GM23338 (cell line): ENCODE data around the gene ATP6V0C. TPM values are rescaled to one million over a fixed set of nuclear protein-coding genes. Genes with fewer than 3 reads are reported as not detected.

ENCODE experiments used
- ATAC-seq: fragments of 200-7000 bp; cut with Tn5 transposase; 3 replicates; pipeline ENCODE4 v1.9.1; 2020
- DNase-seq: peaks from one replicate; pipeline ENCODE4 v3.0.0-alpha.2; 2015; ENCODE audit warnings: low spot score
- H2AFZ ChIP-seq: fragments of 200-600 bp; sonication (generic); 2 replicates; pipeline ENCODE4 v1.8.0; 2016; ENCODE audit warnings: antibody characterized with exemption, mild to moderate bottlenecking, moderate library complexity
- H3F3A ChIP-seq: fragments of 200-600 bp; sonication (generic); replicated peaks from 2 replicates; pipeline ENCODE4 v1.8.0; 2017; ENCODE audit warnings: antibody characterized with exemption, mixed run types, low read depth
- H3K27ac ChIP-seq: fragments of 200-600 bp; sonication (generic); 2 replicates; pipeline ENCODE4 v1.6.1; 2016; ENCODE audit warnings: low read depth
- H3K27me3 ChIP-seq: fragments of 200-600 bp; sonication (generic); 2 replicates; pipeline ENCODE4 v1.8.0; 2016; ENCODE audit warnings: mild to moderate bottlenecking, mixed run types, moderate library complexity; ENCODE audit not compliant: insufficient read depth
- H3K36me3 ChIP-seq: fragments of 200-600 bp; sonication (generic); 2 replicates; pipeline ENCODE4 v1.8.0; 2016; ENCODE audit warnings: mild to moderate bottlenecking; ENCODE audit not compliant: insufficient read depth
- H3K4me1 ChIP-seq: fragments of 200-600 bp; sonication (generic); 2 replicates; pipeline ENCODE4 v1.8.0; 2016; ENCODE audit warnings: mild to moderate bottlenecking, moderate library complexity; ENCODE audit not compliant: insufficient read depth
- H3K4me2 ChIP-seq: fragments of 200-600 bp; sonication (generic); 2 replicates; pipeline ENCODE4 v1.7.1; 2017; ENCODE audit warnings: mixed run types
- H3K4me3 ChIP-seq: fragments of 200-600 bp; sonication (generic); 2 replicates; pipeline ENCODE4 v1.6.1; 2016; ENCODE audit warnings: mixed run types
- H3K79me2 ChIP-seq: fragments of 200-600 bp; sonication (generic); replicated peaks from 2 replicates; pipeline ENCODE4 v1.8.0; 2017; ENCODE audit warnings: mild to moderate bottlenecking; ENCODE audit not compliant: insufficient read depth
- H3K9me2 ChIP-seq: fragments of 200-600 bp; sonication (generic); 2 replicates; pipeline ENCODE4 v1.8.0; 2017; ENCODE audit not compliant: insufficient read depth
- H4K20me1 ChIP-seq: fragments of 200-600 bp; sonication (generic); replicated peaks from 2 replicates; pipeline ENCODE4 v1.8.0; 2017; ENCODE audit warnings: mild to moderate bottlenecking; ENCODE audit not compliant: insufficient read depth
- H3K27ac Mint-ChIP-seq: 2 replicates; pipeline ENCODE4 v1.8.0; 2020; ENCODE audit warnings: inconsistent platforms, mild to moderate bottlenecking, moderate library complexity, mixed read lengths
- H3K27me3 Mint-ChIP-seq: 3 replicates; pipeline ENCODE4 v1.8.0; 2022; ENCODE audit warnings: low read depth, mild to moderate bottlenecking, moderate library complexity, mixed read lengths, inconsistent platforms; ENCODE audit not compliant: insufficient read depth, poor library complexity
- H3K36me3 Mint-ChIP-seq: 3 replicates; pipeline ENCODE4 v1.8.0; 2021; ENCODE audit warnings: low read depth, mild to moderate bottlenecking, inconsistent platforms, moderate library complexity, mixed read lengths
- H3K4me1 Mint-ChIP-seq: 3 replicates; pipeline ENCODE4 v1.8.0; 2020; ENCODE audit warnings: mild to moderate bottlenecking, inconsistent platforms, mixed read lengths
- H3K4me3 Mint-ChIP-seq: 3 replicates; pipeline ENCODE4 v1.8.0; 2021; ENCODE audit warnings: moderate library complexity, mild to moderate bottlenecking, inconsistent platforms, mixed read lengths
- H3K9me3 Mint-ChIP-seq: 3 replicates; pipeline ENCODE4 v1.8.0; 2020; ENCODE audit warnings: moderate library complexity, mild to moderate bottlenecking, inconsistent platforms, mixed read lengths
- CREB1 ChIP-seq: fragments of 250-450 bp; sonication (Bioruptor Pico); IDR thresholded peaks from 2 replicates; pipeline ENCODE4 v1.5.0; 2020; ENCODE audit warnings: low read depth, mild to moderate bottlenecking, moderate library complexity
- CTCF ChIP-seq, 2 experiments: fragments of 200-600 bp in 1 of 2; sonication (generic) in 1 of 2; conservative IDR thresholded peaks; 2 replicates each; pipeline versions ENCODE4 v1.5.1 to v1.6.1; 2016 to 2017; ENCODE audit warnings: antibody characterized with exemption in 2 of 2, low read depth in 2 of 2, mild to moderate bottlenecking in 2 of 2, moderate library complexity in 1 of 2
- EZH2 ChIP-seq: fragments of 200-600 bp; sonication (generic); IDR thresholded peaks from one replicate; pipeline ENCODE4 v1.8.0; 2017; ENCODE audit warnings: antibody characterized with exemption, mild to moderate bottlenecking, low read depth; ENCODE audit not compliant: unreplicated experiment
- EZH2phosphoT487 ChIP-seq: fragments of 200-600 bp; sonication (generic); IDR thresholded peaks from one replicate; pipeline ENCODE4 v1.8.1; 2018; ENCODE audit warnings: antibody characterized with exemption; ENCODE audit not compliant: unreplicated experiment
- NANOG ChIP-seq: IDR thresholded peaks from 2 replicates; pipeline ENCODE4 v1.6.1; 2016; ENCODE audit warnings: antibody characterized with exemption, borderline replicate concordance
- POLR2AphosphoS5 ChIP-seq: IDR thresholded peaks from 2 replicates; pipeline ENCODE4 v1.6.1; 2016; ENCODE audit warnings: antibody characterized with exemption, low read depth
- polyA plus RNA-seq: library from polyadenylated mRNA; unstranded; fragments of >200 nt; fragmentation: Nextera tagmentation; extraction: Ambion mirVana; gene quantifications from 2 replicates; pipeline ENCODE4 v1.2.1, GENCODE V29; 2016
- total RNA-seq: library from RNA; depleted of rRNA; stranded (reverse); fragments of >200 nt; shearing (Covaris generic); gene quantifications from 2 replicates; pipeline ENCODE4 v1.2.3, GENCODE V29; 2014
- TF ChIP-seq, protein P1 (sequence below): fragments of 250-450 bp; sonication (Bioruptor Pico); IDR thresholded peaks from 2 replicates; pipeline ENCODE4 v1.5.0; 2020; ENCODE audit warnings: mild to moderate bottlenecking, moderate library complexity

The ATP6V0C gene
- total and polyA plus RNA-seq, 2 experiments from 2014 or later, result 98.2 to 162 TPM

- Histone ChIP-seq H3K27me3 (no peaks in the 10 kb centered on the region), H2AFZ (peak overlapping the region; percentile 92), H3K4me1 (peaks cover 7% of the 10 kb centered on the region; the same call in 1 of the 2 replicates), H3F3A (peaks cover 4% of the 10 kb centered on the region; the same call in 1 of the 2 replicates), H3K4me3 (peak overlapping the region; percentile 69), H3K79me2 (no peaks in the 10 kb centered on the region), H3K9me2 (no peaks in the 10 kb centered on the region), H3K4me2 (peak overlapping the region; percentile 88), H4K20me1 (no peaks in the 10 kb centered on the region; the same call in 1 of the 2 replicates), H3K27ac (peak overlapping the region; percentile 59; the same call in 1 of the 2 replicates), H3K36me3 (no peaks in the 10 kb centered on the region)
- DNase-seq (peak; percentile 91), ATAC-seq (peak; percentile 95)
- peaks cover 8% of the 10 kb centered on the region; the same call in 2 of the 3 replicates for H3K36me3 Mint-ChIP-seq
- TF ChIP-seq NANOG (no peak), EZH2phosphoT487 (no peak), POLR2AphosphoS5 (0 out of 2 replicates have a peak, but pooled peaks have one; percentile 23), CREB1 (CRISPR knock-in tag) (no peak), EZH2 (no peak), CTCF (conservative IDR thresholded peaks at IDR 0.05; ENCODE audit: low read depth in 2 of 2) (peak; percentile 95)
- TF ChIP-seq, protein P1, sequence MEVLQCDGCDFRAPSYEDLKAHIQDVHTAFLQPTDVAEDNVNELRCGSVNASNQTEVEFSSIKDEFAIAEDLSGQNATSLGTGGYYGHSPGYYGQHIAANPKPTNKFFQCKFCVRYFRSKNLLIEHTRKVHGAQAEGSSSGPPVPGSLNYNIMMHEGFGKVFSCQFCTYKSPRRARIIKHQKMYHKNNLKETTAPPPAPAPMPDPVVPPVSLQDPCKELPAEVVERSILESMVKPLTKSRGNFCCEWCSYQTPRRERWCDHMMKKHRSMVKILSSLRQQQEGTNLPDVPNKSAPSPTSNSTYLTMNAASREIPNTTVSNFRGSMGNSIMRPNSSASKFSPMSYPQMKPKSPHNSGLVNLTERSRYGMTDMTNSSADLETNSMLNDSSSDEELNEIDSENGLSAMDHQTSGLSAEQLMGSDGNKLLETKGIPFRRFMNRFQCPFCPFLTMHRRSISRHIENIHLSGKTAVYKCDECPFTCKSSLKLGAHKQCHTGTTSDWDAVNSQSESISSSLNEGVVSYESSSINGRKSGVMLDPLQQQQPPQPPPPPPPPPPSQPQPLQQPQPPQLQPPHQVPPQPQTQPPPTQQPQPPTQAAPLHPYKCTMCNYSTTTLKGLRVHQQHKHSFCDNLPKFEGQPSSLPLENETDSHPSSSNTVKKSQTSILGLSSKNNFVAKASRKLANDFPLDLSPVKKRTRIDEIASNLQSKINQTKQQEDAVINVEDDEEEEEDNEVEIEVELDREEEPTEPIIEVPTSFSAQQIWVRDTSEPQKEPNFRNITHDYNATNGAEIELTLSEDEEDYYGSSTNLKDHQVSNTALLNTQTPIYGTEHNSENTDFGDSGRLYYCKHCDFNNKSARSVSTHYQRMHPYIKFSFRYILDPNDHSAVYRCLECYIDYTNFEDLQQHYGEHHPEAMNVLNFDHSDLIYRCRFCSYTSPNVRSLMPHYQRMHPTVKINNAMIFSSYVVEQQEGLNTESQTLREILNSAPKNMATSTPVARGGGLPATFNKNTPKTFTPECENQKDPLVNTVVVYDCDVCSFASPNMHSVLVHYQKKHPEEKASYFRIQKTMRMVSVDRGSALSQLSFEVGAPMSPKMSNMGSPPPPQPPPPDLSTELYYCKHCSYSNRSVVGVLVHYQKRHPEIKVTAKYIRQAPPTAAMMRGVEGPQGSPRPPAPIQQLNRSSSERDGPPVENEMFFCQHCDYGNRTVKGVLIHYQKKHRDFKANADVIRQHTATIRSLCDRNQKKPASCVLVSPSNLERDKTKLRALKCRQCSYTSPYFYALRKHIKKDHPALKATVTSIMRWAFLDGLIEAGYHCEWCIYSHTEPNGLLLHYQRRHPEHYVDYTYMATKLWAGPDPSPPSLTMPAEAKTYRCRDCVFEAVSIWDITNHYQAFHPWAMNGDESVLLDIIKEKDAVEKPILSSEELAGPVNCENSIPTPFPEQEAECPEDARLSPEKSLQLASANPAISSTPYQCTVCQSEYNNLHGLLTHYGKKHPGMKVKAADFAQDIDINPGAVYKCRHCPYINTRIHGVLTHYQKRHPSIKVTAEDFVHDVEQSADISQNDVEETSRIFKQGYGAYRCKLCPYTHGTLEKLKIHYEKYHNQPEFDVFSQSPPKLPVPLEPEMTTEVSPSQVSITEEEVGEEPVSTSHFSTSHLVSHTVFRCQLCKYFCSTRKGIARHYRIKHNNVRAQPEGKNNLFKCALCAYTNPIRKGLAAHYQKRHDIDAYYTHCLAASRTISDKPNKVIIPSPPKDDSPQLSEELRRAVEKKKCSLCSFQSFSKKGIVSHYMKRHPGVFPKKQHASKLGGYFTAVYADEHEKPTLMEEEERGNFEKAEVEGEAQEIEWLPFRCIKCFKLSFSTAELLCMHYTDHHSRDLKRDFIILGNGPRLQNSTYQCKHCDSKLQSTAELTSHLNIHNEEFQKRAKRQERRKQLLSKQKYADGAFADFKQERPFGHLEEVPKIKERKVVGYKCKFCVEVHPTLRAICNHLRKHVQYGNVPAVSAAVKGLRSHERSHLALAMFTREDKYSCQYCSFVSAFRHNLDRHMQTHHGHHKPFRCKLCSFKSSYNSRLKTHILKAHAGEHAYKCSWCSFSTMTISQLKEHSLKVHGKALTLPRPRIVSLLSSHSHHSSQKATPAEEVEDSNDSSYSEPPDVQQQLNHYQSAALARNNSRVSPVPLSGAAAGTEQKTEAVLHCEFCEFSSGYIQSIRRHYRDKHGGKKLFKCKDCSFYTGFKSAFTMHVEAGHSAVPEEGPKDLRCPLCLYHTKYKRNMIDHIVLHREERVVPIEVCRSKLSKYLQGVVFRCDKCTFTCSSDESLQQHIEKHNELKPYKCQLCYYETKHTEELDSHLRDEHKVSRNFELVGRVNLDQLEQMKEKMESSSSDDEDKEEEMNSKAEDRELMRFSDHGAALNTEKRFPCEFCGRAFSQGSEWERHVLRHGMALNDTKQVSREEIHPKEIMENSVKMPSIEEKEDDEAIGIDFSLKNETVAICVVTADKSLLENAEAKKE, result no peak
- peaks cover 5% of the 10 kb centered on the region for H3K4me1 Mint-ChIP-seq
- no peaks in the 10 kb centered on the region for H3K9me3 Mint-ChIP-seq
- no peak overlapping the region for H3K27ac Mint-ChIP-seq
- no peaks in the 10 kb centered on the region for H3K27me3 Mint-ChIP-seq
- peak overlapping the region; percentile 57; the same call in 2 of the 3 replicates for H3K4me3 Mint-ChIP-seq
Measured at GRCh38 chr16:2500918-2501750, 12.6 kb upstream of the ATP6V0C start.
